RPMI8226 (cell line): ENCODE measurements around the gene IPO9.
"Not testable (repeated sequence)": the region's sequence is repeated elsewhere in the genome, so short reads cannot be mapped to it uniquely, and the experiment has no call there.

Experiments used
- DNase-seq: peaks from one replicate; pipeline ENCODE4 v3.0.0-alpha.2; 2015

The IPO9 gene

GRCh38 chr1:201810466-201811216 is 18.3 kb upstream of the IPO9 start:
- no peak for DNase-seq

GRCh38 chr1:201813226-201813625 is 15.7 kb upstream of the IPO9 start:
- no peak for DNase-seq

DNA sequence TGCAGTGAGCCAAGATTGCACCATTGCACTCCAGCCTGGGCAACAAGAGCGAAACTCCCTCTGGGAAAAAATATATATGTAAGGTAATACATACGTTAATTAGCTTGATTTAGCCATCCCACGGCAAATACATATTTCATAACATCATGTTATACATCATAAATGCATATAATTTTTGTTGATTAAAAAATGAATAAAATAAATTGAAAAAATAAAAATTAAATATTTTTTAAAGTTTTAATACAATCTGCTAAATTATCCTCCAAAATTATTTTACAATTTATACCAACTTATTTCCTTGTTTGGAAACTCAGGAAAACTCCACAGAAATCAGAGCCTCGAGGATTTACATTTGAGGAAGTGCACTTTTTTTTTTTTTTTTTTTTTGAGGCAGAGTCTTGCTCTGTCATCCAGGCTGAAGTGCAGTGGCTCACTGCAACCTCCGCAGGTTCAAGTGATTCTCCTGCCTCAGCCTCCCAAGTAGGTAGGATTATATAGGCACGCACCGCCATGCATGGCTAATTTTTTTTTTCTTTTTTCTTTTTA is 12.6 kb upstream of the IPO9 start:
- DNase-seq, result no peak

DNA sequence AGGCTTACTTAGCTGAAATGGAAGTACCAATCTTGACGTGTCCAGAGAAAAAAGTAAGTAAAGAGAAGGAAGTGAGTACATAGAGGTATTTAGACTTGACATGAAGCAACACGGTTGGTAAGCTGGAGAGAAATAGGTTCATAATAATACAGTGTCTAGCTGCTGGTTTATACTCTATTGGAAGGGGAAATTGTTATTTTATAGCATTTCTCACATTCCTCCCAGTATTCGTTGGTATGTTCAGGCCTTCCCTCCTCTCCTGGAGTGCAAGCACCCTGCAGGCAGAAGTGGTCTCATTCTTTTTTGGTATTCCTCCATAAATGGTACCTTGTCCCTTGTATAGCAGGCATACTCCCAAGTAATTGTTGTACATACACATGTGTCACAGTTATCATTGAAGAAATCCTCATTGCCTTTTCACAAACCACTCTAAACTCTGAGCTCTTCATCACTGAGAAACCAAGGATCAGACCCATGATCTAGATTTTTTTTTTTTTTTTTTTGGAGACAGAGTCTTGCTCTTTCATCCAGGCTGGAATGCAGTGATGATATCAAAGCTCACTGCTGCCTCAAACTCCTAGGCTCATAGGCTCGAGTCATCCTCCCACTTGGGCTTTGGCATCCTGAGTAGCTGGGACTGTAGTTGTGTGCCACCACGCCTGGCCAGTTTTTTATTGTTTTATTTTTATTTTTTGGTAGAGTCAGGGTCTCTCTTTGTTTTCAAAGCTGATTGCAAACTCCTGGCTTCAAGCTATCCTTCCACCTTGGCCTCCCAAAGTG is 9.8 kb upstream of the IPO9 start:
- no peak for DNase-seq

GRCh38 chr1:201820413-201820812 is 8.5 kb upstream of the IPO9 start:
- DNase-seq, result no peak

DNA sequence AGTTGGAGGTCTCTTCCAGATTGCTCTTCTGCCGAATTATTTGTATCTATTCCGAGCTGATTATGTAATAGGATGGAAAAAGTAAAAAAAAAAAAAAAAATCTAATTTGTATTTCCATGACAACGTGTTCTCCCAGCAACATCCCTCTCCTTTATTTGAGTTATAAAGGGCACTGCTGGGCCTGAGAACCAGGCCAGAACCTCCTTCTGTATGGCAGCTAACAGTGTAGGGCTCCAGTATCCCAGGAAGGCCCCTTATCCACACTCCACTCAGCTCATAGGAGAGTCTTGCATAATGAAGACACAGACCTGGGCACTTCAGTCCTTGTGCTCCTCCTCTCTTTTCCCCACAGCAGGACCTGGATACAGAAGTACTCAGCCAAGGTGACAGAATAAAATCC is 3.7 kb upstream of the IPO9 start:
- DNase-seq, result no peak

GRCh38 chr1:201826830-201827229 is 2.1 kb upstream of the IPO9 start:
- DNase-seq, result no peak

DNA sequence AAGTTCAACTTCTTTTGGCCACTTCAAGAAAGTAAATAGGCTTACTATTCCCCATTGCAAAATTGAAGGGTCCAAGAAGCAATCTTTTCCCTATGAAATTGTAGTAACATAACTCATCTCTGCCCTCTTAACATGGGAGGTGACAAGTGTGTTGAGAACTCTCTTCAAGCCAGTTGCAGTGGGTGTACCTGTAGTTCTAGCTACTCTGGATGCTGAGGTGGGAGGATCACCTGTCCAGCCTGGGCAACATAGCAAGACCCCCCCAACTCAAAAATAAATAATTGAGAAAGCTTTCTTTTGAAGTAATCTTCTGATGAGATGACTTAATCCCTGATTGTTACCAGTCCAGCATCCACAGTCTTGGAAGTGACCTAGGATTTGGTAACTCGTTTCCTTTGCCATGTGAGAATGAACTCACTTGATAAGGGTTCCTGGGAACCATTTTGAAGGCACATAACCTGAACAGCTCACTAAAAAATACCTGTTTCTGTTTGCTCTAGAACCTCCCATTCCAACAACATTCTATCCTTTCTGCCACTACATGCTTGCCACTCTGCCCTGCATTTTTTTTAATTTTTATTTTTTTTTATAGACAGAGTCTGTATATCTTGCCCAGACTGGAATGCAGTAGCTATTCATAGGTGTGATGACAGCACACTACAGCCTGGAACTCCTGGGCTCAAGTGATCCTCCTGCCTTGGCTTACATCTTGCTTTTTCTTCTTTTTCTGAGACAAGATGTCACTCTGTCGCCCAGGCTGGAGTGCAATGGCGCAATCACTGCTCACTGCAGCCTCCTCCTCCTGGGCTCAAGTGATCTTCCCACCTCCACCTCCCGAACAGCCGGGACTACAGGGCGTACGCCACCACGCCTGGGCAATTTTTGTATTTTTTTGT is 1.4 kb upstream of the IPO9 start:
- DNase-seq, result no peak

DNA sequence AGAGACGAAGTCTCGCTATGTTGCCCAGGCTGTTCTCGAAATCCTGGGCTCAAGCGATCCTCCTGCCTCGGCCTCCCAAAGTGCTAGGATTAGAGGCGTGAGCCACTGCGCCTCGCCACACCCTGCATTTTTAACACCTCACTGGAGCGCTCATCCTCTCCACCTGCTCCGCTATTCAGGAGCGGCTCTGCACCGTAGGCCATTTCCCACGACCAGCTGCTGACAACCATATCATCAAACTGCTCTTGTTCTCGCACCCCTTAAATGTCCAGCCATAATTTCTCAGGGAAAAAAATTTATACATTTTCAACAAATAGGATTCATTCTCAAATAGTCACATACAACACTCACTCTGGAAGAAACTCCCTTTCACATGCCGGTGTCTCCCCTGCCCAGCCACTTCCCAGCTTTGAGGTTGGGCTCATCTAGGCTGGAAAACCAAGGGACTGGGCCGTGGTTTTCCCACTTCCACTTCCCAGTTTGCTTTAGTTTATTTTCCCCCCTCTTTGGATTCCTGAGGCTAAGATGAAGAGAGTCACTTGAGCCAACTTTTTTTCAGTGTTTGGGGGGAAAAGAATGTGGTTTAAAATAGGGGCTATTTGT is 639 bp upstream of the IPO9 start:
- no peak for DNase-seq

DNA sequence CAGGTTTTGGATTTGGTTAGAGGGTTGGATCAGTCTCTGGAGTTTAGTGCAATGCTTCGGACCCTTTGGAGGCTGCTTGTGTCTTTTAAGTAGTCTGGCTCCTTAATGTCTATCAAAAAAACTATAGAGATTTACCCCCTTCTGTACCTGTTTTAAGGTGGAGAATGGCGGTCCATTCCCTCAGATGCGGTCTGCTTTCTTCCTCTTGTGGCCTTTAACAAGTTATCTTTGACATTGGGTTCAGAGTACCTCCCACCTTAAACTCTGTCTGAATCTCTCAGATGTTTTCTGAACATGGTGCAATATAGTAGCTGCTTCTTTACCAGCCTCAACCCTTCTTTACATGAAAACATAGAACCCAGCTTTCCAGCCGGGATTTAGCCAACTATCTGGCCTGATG is 2.4 kb downstream of the IPO9 start:
- no peak for DNase-seq

DNA sequence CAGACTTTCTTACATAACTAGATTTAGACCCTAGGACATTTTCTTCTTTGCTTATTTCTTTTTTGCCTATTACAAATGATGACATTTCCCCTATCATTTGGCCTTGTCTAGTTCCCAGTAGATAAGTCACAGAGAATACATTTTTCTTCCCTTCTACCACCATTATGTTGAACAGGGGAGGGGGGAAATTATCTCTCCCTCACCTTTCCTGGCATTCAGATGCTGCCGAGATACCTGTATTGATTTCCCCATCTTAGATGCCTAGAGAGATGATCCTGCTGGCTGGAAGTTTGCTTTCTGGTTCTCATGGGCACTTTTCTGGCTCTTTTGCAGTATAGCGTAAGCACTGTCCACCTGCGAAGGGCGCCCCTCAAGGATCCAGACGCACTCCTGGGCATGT is 5.7 kb downstream of the IPO9 start:
- DNase-seq, result no peak

DNA sequence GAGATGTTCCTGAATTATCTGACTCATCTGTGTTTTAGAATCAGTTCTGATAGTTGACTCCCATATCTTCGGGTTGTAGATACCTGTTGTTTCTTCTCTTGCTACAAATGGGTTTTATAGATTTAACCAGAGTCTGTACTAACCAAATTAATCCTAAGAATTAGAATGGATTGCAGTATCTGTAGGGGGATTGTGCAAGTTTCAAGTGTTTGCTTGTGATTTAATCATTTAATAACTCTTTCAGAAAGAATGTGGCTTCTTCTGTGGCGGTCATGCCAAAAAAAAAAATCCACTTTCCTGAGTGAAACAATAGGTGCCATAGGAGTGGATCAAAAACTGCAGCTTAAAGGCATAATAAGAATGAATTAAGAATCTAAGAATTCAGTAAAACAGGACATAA is 9.4 kb downstream of the IPO9 start:
- DNase-seq, result no peak

GRCh38 chr1:201839089-201839488 is 10.1 kb downstream of the IPO9 start:
- DNase-seq, result not testable (repeated sequence)

DNA sequence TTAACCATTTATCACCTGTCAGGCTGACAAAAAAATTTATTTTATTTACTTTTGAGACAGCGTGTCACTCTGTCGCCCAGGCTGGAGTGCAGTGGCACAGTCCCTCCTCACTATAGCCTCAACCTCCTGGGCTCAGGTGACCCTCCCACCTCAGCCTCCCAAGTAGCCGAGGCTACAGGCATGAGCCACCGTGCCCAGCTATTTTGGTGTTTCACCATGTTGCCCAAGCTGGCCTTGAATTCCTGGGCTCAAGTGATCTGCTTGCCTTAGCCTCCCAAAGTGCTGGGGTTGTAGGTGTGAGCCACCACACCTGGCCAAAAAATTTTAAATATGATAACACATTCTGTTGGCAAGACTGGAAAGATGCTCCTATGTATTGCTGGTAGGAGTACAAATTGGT is 11.1 kb downstream of the IPO9 start:
- no peak for DNase-seq

GRCh38 chr1:201840490-201840889 is 11.5 kb downstream of the IPO9 start:
- no peak for DNase-seq

DNA sequence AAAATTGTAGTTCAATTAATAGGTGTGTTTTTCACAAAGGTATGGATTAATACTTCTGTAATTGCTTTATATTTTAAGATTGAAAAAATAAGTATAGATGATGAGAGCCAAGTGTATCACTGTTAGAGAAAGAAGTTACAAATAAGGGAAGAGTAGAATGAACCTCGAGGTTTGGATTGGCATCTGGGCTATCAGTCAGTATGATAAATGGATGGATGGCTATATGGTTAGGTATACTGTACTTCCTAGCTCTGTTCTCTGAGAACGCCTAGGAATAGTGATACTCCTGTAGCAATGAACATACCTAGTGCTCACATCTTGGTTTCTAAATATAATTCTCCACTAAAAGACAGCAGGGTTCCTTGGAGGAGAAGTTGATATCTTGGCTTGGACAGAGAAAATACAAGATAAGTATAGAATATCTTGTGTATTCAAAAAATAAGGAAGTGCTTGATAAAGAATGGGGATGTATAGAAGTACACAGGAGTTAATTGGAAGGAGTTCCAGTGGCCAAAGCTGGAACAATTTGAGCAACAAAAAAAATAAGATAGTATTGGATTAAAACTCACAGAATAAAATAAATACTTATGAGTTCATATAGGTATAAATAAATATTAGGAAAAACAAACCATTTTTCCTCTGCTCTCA is 12.4 kb downstream of the IPO9 start:
- DNase-seq, result no peak

DNA sequence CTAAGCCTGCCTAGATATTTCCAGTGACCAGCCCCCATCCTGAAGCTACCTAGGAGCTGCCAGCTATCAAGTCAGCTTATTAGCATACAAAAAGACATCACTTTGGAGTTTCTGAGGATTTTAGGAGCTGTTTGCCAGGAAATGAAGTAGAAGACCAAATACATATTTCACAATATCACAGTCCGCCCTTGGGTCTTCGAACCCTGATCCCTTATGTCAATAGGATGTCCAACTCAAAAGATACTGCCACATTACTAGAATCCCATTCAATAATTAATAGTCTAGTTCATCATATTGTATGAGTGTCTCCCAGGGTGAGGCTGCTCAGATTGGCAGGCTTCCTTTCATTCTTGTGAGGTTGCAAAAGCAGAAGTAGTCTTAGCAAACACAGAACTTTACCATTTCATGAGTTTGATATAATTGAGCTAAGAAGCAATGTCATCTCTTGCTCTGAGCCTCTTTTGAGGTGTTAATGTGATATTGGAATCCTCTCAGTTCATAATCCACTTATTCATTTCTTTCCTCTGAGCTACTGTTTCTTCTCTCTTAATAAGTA is 13.6 kb downstream of the IPO9 start:
- no peak for DNase-seq

DNA sequence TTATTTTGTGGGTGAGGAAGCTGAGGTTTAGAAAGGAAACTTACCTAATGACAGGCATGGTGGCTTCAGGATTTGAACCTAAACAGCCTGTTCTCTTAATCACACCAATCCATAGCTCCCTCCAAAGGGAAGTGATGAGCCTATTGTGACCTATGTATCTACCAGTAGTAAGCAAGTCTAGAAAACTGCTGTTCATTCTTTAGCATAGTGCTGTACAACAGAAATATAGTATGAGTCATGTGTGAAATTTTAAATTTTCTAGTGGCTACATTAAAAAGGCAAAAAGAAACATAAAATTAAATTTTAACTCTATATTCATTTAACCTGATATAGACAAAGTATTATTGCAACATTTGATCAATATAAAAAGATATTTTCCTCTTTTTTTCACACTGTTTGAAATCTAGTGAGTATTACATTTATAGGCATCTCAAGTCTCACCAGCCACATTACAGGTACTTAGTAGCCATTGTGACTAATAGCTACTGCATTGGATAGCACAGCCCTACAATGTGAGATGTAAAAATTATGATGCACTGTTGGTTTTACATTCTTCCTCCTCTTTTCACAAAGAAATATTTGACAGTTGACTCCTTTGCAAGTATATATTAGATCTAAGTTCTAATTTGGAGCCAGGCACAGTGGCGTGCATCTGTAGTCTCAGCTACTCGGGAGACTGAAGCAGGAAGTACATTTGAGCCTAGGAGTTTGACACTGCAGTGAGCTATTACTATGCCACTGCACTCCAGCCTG is 16.6 kb downstream of the IPO9 start:
- no peak for DNase-seq

DNA sequence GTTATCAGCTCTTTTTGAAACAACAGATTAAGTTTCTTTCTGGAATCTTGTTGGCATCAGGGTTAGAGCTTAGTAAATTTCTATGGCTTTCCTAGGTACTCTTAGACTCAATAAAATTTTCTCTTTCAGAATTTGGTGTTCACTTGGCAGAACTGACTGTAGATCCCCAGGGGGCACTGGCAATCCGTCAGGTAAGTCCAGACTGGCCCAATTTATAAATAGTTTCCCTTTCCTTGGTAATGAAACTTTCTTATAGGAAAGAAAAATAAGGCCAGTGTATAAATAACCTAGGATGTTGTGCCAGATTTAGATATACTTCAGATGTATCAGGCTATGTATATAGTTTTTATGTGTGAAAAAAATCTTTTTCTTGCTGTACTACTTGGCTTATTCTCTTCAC is 18.2 kb downstream of the IPO9 start:
- DNase-seq, result no peak

DNA sequence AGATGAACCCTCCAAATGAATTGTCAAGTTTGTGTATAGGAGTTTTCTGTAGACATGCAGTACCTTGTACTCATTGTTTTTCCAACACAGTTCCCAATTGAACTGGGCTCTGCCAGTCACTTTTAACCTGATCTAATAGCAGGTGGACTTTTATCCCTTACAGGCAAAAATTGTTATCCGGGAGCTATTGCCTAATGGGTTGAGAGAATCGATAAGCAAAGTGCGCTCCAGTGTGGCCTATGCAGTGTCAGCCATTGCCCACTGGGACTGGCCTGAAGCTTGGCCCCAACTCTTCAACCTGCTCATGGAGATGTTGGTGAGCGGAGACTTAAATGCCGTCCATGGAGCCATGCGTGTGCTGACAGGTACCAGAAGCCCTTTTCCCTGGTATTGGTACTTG is 19.3 kb downstream of the IPO9 start:
- no peak for DNase-seq

GRCh38 chr1:201849372-201850052 is 20.6 kb downstream of the IPO9 start:
- no peak for DNase-seq
